Activated CD8-positive, alpha-beta memory T cell treated with anti-CD3 and anti-CD28 coated beads for 24 hours (primary cell): ENCODE data around the gene PRAMEF7.
"Not testable (repeated sequence)": the region's sequence is repeated elsewhere in the genome, so short reads cannot be mapped to it uniquely, and the experiment has no call there.

Source experiments
- DNase-seq: peaks from one replicate; pipeline ENCODE4 v3.0.0-alpha.2; 2020

Gene PRAMEF7

DNA sequence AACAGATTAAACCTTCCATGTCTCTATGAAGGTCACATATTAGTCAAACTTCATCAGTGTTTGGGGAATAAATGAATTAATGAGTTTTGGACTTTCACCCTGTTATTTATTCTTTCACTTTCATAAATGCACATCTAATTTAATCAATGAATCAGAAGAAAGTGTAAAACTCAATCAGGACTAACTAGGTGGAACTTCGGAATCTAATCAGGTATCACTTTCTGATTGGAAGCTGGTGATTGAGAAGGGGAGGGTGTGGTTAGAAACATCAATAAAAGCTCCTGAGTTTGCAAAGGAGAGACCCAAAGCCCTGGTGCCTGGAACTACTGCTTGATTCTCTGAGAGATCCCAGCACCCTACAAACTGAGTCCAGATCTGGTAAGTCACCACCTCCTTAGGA, at the start of gene PRAMEF7:
PRAMEF7 (plus strand) TSS at position 301 of the 400 bp plus-strand sequence. CDS start 1,083 bp downstream, outside the sequence.
- not testable (repeated sequence) for DNase-seq

DNA sequence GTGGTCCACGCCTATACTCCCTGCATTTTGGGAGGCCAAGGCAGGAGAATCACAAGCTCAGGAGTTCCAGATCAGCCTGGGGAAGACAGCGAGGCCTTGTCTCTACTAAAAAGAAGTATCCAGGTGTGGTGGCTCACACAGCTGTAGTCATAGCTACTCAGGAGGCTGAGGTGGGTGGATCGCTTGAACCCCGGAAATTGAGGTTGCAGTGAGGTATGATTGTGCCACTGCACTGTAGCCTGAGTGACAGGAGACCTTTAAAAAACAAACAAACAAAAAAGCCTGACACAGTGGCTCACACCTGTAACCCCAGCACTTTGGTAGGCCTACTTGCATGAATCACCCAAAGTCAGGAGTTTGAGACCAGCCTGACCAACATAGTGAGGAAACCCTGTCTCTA, 38.0 kb upstream of the PRAMEF7 start:
- not testable (repeated sequence) for DNase-seq

DNA sequence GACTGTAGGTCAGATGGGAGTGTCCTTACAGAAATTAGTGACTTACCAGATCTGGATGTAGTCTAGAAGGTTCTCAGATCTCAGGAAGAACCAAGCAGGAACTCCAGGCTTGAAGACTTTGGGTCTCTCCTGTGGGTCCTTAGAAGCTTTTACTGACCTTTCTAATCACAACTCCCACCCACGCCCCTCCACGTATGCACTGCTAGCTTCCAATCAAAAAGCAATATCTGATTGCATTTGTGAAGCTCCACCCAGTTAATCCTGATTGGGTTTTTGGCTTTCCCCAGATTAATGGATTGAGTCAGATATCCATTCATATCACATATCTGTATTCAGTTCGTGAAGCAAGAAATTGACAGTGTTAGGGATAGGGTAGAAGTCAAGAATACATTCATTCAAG, 30.3 kb upstream of the PRAMEF7 start, which contains the start of gene PRAMEF4:
PRAMEF4 (minus strand) TSS at position 101 of the 400 bp plus-strand sequence. CDS start 2,807 bp downstream, outside the sequence.
- DNase-seq: not testable (repeated sequence)

DNA sequence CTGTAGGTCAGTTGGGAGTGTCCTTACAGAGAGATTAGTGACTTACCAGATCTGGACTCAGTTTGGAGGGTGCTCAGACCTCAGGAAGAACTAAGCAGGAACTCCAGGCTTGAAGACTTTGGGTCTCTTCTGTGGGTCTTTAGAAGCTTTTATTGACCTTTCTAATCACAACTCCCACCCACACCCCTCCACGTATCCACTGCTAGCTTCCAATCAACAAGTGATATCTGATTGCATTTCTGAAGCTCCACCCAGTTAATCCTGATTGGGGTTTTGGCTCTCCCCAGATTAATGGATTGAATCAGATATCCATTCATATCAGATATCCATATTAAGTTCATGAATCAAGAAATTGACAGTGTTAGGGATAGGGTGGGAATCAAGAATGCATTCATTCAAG, 18.2 kb upstream of the PRAMEF7 start, which contains the start of gene PRAMEF10:
PRAMEF10 (minus strand) TSS at position 101 of the 400 bp plus-strand sequence. CDS start 2,423 bp downstream, outside the sequence.
- DNase-seq: not testable (repeated sequence)

DNA sequence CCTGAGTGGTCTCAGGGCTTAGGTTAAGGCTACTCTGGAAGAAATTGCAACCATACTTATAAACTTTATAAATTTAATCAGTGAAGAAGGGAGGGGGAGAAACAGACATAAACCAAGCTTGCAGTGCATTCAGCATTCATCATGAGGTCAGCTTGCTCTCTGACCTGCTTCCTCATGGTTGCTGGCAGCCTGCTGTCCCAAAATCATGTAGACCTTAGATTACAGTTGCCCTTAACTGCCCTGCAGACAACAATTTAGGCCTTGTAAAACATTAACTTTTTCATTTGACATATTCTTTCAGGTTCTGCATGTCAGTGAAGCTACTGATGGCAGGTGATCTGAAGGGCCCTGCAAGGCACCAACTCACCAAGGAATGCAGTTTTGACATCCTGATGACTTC, 17.2 kb upstream of the PRAMEF7 start:
- not testable (repeated sequence) for DNase-seq

DNA sequence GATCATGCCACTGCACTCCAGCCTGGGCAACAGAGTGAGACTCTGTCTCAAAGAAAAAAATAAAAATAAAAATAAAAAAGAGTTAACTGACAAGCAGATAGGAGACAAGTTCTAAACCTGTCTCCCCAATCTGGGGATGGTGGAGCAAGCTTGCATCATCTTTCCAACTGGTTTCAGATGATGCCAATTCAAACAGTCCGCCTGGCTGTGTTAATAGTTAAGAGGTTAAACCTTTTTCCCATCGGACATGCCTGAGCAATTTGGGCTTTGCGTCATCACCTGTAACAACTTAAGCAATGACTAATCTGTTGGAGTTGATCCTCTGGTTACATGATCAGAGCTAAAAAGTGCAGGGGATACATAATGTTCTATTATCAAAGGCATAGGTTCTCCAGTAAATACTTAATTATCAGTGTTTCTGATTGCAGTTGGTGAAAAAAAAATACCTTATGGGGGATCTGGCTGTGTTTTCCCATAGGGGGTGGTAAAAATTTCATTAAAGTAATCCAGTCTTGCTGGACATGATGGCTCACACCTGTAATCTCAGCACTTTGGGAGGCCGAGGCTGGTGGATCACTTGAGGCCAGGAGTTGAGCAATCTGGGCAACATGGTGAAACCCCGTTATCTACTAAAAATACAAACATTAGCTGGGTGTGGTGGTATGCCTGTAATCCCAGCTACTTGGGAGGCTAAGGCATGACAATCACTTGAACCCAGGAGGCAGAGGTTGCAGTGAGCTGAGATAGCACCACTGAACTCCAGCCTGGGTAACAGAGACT, 12.4 kb upstream of the PRAMEF7 start:
- not testable (repeated sequence) for DNase-seq

DNA sequence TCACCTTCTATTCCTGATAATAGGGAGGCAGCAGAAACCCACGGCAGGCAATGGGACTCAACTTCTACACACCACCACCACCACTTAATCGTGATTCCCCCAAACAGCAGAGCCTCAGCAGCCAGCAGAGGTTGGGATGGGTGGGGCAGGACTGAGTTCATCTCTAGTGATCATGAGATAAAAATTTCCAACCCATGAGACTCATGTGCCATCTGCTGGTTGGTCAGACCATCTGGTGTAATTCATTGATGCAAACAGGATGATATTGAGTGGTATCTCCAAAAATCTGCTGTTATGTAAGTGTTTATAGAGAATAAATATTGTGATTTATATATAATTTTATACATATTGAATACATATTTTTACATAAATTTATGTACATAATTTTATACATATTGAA, 5.3 kb downstream of the PRAMEF7 start:
- not testable (repeated sequence) for DNase-seq

DNA sequence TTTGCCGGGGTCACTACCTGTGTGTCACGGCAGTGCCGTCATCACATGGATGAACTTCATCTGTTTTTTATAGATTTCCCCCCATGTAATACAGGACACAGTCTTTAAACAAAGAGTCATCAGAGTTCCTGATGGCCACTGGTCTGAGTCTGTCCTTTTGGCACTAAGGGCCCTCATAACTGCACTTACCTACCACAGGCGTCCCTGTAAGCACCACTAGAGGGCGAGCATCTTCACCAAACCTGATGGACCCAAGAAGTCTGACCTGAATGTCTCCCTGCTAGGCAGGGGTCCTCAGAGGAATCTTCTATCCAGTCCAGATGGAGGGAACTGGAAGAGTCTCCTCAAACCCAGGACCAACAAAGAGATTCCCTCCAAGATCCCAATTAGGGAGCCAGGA, 8.0 kb downstream of the PRAMEF7 start:
- DNase-seq: not testable (repeated sequence)

DNA sequence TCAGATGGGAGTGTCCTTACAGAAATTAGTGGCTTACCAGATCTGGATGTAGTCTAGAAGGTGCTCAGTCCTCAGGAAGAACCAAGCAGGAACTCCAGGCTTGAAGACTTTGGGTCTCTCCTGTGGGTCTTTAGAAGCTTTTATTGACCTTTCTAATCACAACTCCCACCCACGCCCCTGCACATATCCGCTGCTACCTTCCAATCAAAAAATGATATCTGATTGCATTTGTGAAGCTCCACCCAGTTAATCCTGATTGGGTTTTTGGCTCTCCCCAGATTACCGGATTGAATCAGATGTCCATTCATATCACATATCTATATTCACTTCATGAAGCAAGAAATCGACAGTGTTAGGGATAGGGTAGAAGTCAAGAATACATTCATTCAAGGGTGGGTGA, 31.1 kb downstream of the PRAMEF7 start, which contains the start of gene PRAMEF6:
PRAMEF6 (minus strand) TSS at position 101 of the 400 bp plus-strand sequence. CDS start 5,062 bp downstream, outside the sequence.
- not testable (repeated sequence) for DNase-seq
